KOPT-K1 (cell line): ENCODE measurements around the gene PDE8A.

Experiments
- H3K27ac ChIP-seq: fragments of 200-600 bp; sonication (generic); 2 replicates; pipeline ENCODE4 v1.5.1; 2016; ENCODE audit warnings: antibody characterized with exemption, mild to moderate bottlenecking, low read depth, low read length; ENCODE audit not compliant: poor library complexity, severe bottlenecking
- H3K36me3 ChIP-seq: fragments of 200-600 bp; sonication (generic); 2 replicates; pipeline ENCODE4 v1.5.1; 2017; ENCODE audit warnings: antibody characterized with exemption, mild to moderate bottlenecking, low read length, moderate library complexity; ENCODE audit not compliant: insufficient read depth
- H3K9me3 ChIP-seq: fragments of 200-600 bp; sonication (generic); 2 replicates; pipeline ENCODE4 v1.5.1; 2017; ENCODE audit warnings: antibody characterized with exemption, low read length, mild to moderate bottlenecking; ENCODE audit not compliant: insufficient read depth, poor library complexity, severe bottlenecking

Gene PDE8A

DNA sequence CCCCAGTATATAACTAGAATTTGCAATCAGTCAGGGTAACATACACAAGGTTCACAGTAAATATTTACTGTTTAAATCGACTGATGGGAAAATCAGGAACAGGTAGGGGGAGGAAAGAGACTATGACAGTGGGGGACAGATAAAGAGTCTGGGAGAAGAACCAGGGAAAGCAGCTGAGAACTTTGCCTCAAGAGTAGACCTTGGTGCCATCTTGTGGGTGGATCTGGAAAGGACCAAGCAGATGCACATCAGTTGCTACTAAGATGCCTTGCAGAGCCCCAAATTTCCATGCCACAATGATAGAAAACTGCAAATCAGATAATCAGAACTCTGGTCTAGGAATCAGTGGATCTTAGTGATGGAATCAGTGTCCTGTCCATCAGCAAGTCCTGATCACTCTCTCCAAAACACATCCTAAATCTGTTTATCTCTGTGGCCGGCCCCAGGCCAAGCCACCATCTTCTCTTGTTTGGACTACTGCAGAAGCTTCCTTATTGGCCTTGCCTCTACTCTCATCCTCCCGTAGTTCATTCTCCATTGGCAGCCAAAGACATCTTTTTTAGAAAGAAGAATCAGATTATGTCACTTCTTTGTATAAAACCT, 62.7 kb downstream of the PDE8A start:
- no peaks in the 10 kb centered on the region for H3K36me3 ChIP-seq
- no peak overlapping the region for H3K27ac ChIP-seq
- no peaks in the 10 kb centered on the region for H3K9me3 ChIP-seq

DNA sequence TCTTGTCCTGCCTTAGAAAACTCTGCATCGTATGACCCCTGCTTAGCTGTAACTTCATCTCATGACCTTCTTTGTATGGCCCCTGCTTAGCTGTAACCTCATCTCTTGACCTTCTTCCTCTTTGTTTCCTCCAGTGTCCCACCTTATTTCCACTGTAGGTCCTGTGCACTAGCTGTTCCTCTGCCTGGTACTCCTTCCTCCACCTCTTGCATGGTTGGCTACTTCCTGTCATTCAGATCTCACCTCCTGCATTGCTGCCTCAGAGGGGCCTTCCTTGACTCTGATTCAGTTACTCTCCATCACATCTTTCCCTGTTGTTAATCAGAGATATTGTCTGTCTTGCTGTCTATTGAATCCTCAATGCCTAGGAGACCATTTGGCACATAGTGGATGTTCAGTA, 63.2 kb downstream of the PDE8A start:
- Histone ChIP-seq H3K27ac (no peak overlapping the region), H3K36me3 (no peaks in the 10 kb centered on the region), H3K9me3 (no peaks in the 10 kb centered on the region)

DNA sequence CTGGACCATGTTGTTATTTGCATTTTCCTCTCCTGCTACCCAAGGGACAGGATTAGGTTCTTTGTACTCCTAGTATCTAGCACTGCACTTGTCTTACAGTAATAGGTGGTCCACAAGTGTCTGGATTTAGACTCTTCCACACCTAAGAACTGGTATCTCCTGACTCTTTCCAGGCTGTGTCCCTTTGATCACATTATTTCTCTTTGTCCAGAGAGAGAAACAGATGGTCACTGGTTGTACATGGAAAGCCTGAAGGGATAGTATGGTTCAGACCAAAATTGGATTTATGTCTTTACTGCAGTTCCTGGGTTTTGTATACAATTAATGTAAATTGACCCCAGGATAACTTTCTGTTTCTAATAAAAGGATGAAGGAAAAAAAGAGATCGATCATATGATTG, 64.0 kb downstream of the PDE8A start:
- Histone ChIP-seq H3K9me3 (no peaks in the 10 kb centered on the region), H3K36me3 (no peaks in the 10 kb centered on the region), H3K27ac (no peak overlapping the region)

DNA sequence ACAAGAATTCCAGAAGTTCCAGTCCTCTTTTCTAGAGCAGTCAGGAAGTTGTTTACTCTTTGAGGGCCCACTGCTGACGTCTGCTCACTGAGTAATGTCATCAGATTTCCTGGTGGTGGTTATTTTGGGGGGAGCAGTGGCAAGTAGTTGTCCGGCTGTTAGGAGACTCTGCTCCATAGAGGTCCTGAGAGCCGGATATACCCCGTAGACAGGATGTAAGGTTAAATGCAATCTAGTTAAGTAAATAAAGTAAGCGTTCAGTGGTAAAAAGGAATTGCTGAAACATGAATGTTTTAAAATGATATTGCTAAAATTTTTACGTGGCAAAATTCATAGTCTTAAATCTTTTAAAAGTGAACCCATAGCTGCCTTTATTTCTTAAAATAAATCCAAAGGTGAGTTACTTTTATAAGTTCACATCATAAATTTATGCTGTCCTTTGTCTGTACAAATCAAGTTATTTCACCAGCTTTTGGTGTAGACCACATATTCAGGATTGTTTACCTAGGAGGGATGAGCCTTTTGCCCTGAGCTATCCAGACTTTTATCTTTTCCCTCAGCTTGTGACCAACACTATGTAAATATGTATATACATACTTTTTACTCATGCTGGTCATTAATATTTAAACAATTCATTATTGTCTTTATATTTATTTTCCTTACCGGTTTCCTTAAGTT, 65.8 kb downstream of the PDE8A start:
- Histone ChIP-seq H3K27ac (no peak overlapping the region), H3K36me3 (no peaks in the 10 kb centered on the region), H3K9me3 (no peaks in the 10 kb centered on the region)

DNA sequence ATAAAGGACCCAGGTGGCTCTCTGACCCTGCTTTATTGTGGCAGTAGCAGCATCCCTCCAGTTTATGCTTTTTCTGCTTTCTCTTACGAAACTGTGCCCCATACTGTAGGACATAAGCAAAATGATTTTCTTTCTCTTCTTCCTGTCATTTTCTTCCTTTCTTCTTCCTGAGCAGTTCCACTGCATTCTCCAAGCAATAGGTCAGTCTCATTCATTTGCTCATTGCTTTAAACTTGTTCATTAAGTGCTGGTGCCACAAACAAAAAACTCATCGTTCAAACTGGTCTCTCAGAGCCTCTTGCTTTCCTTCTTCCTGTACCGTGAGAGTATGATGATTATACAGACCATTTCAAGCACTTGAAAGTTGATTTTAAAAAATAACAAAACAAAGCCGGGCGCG, 66.8 kb downstream of the PDE8A start:
- H3K27ac ChIP-seq = no peak overlapping the region
- no peaks in the 10 kb centered on the region for H3K9me3 ChIP-seq

DNA sequence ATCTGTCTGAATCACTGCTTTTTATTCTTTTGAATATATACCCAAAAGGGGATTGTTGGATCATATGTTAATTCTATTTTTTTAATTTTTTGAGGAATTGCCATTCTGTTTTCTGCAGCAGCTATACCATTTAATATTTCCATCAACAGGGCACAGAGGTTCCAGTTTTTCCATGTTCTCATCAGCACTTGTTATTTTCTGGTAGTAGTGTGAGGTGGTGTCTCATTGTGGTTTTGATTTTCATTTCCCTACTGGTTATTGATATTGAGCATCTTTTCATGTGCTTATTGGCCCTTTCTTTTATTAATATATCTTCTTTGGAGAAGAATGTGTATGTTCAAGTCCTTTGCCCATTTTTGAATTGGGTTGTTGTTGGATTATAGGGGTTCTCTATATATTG, 68.1 kb downstream of the PDE8A start:
- Histone ChIP-seq H3K27ac (no peak overlapping the region), H3K9me3 (no peaks in the 10 kb centered on the region), H3K36me3 (no peaks in the 10 kb centered on the region)

More for the DNA sequence above, 66.8 kb downstream of the PDE8A start:
- no peaks in the 10 kb centered on the region for H3K36me3 ChIP-seq

DNA sequence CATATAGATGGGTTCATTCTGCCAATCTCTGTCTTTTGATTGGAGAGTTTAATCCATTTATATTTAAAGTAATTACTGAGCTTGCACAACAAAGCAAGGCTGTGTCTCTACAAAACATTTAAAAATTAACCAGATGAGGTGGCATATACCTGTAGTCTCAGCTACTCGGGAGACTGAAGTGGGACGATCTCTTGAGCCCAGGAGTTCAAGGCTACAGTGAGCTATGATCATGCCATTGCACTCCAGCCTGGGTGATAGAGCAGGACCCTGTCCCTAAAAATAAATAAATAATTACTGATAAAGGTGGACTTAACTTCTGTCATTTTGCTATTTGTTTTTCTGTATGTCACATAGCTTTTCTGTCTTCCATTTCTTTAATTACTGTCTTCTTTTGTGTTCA, 78.1 kb downstream of the PDE8A start:
- Histone ChIP-seq H3K9me3 (peaks cover 36% of the 10 kb centered on the region), H3K27ac (no peak overlapping the region), H3K36me3 (no peaks in the 10 kb centered on the region)

DNA sequence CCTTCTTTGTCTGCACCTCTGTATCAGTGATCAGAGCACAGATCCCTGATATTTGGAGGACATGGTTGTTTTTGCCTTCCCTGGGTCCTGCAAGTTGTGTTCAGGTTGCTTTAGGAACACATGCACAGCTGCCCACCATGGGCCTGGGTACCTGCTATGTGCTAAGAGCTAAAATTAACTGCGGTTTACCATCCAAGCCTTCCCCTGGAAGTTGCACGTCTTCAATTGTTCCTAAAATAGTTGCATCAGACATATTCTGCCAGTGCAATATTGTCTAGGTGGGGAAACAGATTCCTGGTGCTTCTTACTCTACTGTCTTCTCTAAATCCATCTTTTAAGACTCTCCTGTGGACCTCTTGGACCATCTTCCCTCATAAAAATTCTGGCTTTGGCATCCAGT, 80.9 kb downstream of the PDE8A start:
- Histone ChIP-seq H3K27ac (no peak overlapping the region), H3K9me3 (peaks cover 28% of the 10 kb centered on the region), H3K36me3 (no peaks in the 10 kb centered on the region)

DNA sequence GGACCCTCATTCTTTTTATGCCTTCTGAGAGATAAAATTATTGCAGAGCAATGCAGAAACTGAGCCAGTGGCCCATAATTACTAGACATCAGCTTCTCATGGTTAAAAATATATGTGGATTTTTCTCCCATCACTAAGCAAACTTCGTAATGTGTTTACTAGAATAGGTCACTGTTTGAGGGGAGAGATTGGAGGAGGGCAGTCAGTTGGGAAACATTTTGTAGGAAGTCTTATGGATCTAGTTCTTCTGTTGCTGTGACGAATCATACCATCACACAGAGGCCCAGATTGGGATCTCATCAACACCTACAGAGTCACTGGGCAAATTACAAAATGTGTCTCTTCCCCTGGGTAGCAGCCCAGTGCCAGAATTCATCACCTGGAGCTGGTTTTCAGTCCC, 81.4 kb downstream of the PDE8A start:
- no peak overlapping the region for H3K27ac ChIP-seq
- peaks cover 28% of the 10 kb centered on the region for H3K9me3 ChIP-seq

DNA sequence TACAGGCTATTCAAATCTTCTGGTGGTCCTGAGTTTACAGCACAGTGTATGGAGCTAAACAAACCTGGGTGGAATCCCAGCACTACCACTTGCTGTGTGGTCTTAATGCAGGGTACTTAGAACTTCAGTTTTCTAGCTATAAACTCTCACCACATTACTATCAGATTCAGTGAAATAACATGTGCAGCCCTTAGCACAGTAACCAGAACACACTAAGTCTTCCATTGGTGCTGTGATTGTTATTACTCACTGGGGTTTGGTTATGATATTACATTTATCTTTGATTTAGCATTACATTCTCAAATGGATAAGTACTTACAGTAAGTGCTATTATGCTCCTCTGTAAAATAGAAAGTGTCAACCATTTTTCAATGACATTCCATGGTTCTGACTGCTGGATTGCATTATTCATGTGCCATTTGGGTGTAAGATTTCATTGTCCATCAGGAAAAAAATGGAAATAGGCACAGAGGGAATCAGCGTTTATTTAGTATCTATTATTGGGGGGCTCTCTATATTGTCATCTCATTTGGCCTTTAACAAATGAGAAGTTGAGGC, 81.9 kb downstream of the PDE8A start:
- Histone ChIP-seq H3K9me3 (peaks cover 28% of the 10 kb centered on the region), H3K36me3 (no peaks in the 10 kb centered on the region), H3K27ac (no peak overlapping the region)

More for the DNA sequence above, 81.4 kb downstream of the PDE8A start:
- no peaks in the 10 kb centered on the region for H3K36me3 ChIP-seq

DNA sequence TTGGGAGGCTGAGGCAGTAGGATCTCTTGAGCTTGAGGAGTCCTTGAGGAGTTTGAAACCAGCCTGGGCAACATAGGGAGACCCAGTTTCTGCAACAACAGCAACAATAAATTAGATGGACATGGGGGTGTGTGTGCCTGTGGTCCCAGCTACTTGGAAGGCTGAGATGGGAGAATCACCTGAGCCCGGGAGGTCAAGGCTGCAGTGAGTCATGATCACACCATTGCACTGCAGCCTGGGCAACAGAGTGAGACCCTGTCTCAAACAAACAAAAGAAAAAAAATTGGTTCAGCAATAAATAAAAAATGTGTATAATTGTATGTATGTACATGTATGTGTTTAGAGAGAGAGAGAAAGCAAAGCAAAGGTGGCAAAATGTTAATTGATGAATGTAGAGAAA, 83.1 kb downstream of the PDE8A start:
- H3K36me3 ChIP-seq = no peaks in the 10 kb centered on the region
- H3K27ac ChIP-seq = no peak overlapping the region
- peaks cover 19% of the 10 kb centered on the region for H3K9me3 ChIP-seq

DNA sequence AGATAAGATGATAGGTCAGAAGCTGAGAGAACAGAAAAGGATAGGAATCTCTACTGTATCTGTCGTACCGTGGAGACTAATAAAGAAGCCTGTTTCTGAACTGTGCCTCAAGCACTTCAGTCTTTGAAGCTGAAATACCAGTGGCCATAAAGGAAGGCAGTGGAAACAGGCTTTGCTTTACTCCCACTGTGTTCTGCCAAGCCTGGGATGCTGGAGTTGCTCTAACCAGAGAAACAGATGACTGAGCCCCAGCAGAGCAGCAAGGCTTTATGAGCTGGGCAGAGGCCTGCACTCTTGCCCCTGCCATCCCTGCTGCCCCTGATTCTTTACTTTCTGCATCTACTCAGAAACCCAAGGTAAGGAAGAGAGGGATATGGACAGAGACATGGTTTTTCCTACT, 89.4 kb downstream of the PDE8A start:
- H3K9me3 ChIP-seq = no peaks in the 10 kb centered on the region
- no peaks in the 10 kb centered on the region for H3K36me3 ChIP-seq
- no peak overlapping the region for H3K27ac ChIP-seq

DNA sequence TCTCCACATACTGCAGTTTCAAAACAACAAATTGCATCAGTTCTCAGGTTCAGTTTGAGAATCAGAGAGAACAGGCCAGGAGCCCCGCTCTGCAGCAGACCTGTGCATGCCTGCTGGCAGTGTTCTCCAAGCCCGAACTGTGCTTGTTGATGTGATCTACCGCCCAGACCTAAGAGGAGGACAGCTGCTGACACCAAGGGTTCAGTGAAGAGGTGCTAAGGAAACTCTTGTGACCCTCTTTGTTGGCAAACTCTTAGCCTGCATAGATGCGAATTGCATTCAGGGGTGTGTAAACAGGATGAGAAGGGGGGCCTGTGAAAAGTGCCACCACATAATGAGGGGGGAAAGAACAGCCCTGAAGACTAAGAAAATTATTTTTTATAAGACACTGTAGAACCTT, 89.8 kb downstream of the PDE8A start:
- Histone ChIP-seq H3K27ac (no peak overlapping the region), H3K36me3 (no peaks in the 10 kb centered on the region), H3K9me3 (no peaks in the 10 kb centered on the region)

DNA sequence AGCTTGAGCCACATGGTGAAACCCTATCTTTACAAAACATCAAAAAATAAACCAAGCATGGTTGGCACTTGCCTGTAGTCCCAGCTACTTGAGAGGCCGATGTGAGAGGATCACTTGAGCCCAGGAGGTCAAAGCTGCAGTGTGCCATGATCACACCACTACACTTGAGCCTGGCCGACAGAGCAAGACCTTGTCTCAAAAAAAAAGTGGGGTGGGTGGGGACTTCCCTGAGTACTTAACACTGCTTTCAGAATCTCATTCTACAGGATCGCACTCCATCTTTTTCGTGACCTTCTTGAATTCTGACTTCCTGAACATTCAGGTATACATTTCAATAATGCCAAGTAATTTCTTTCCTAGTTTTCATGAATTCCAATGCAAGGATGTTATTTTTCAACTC, 91.3 kb downstream of the PDE8A start:
- Histone ChIP-seq H3K36me3 (no peaks in the 10 kb centered on the region; the same call in 1 of the 2 replicates), H3K9me3 (no peaks in the 10 kb centered on the region), H3K27ac (no peak overlapping the region)

DNA sequence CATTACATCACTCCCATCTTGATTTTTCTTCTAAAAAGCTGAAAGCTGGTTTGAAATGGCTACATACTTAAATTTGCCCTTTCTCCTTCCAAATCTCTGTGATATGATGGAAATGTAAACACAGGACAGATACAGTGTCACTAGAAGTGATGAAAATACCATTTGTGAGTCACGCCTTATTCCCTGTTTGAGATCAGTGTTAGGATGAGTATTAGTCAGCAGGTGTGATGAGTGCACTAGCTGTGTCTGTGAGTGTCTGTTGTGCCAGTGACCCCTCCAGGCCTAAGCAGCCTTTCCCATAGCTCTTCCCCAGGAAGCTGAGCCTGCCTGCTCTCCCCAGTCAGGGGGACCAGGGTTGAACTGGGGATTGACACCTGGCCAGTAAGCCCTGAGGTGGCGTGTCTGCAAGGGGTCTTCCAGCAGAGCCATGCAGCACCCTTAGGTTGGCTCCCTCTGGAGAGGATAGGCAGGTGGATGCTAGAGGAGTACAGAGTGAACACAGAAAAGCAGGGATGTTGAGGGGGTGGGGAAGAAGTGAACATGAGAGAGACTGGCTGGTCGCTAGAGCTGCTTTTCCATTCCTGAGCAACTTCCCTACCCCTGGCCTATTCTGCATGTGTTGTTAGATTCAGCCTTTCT, 92.0 kb downstream of the PDE8A start:
- Histone ChIP-seq H3K27ac (no peak overlapping the region), H3K36me3 (no peaks in the 10 kb centered on the region; the same call in 1 of the 2 replicates), H3K9me3 (no peaks in the 10 kb centered on the region)
